IPS DF 6.9 (cell line): ENCODE results near the gene THSD4.

Experiments used
- DNase-seq: peaks from one replicate; pipeline ENCODE4 v3.0.0-alpha.2; 2013; ENCODE audit warnings: low read depth, low spot score
- H3K27ac ChIP-seq: one replicate; pipeline ENCODE4 v1.5.1; 2013; ENCODE audit warnings: low read length, control low read depth
- H3K27me3 ChIP-seq: 2 replicates; pipeline ENCODE4 v1.6.1; 2013; ENCODE audit warnings: mild to moderate bottlenecking, low read length; ENCODE audit not compliant: control insufficient read depth, insufficient read depth
- H3K36me3 ChIP-seq: 2 replicates; pipeline ENCODE4 v1.6.1; 2013; ENCODE audit warnings: low read length; ENCODE audit not compliant: control insufficient read depth, insufficient read depth
- H3K4me1 ChIP-seq: 2 replicates; pipeline ENCODE4 v1.6.1; 2013; ENCODE audit warnings: low read length; ENCODE audit not compliant: control insufficient read depth, insufficient read depth
- H3K4me3 ChIP-seq: 2 replicates; pipeline ENCODE4 v1.5.1; 2013; ENCODE audit warnings: mild to moderate bottlenecking, low read length
- H3K9me3 ChIP-seq: 2 replicates; pipeline ENCODE4 v1.6.1; 2013; ENCODE audit warnings: low read length, inconsistent platforms; ENCODE audit not compliant: control insufficient read depth, insufficient read depth
- WGBS: extraction: QIAGEN DNeasy Blood & Tissue Kit; methylation state at CpG from one replicate; pipeline ENCODE4 v1.1.7; 2013; ENCODE audit warnings: mixed read lengths, missing lambda C conversion rate; ENCODE audit not compliant: insufficient read length, insufficient coverage; 5-methylcytosine and 5-hydroxymethylcytosine counted together

The THSD4 gene

GRCh38 chr15:71250936-71251583 lies 135.8 kb downstream of the THSD4 start:
- no peaks in the 10 kb centered on the region for H3K27me3 ChIP-seq
- WGBS: no CpG with 5 or more reads among the region's 2 CpGs
- H3K4me3 ChIP-seq: no peak overlapping the region
- no peak for DNase-seq
- H3K9me3 ChIP-seq: no peaks in the 10 kb centered on the region
- no peaks in the 10 kb centered on the region for H3K4me1 ChIP-seq
- no peak overlapping the region for H3K27ac ChIP-seq
- H3K36me3 ChIP-seq: no peaks in the 10 kb centered on the region

GRCh38 chr15:71251584-71252043 lies 136.3 kb downstream of the THSD4 start:
- H3K9me3 ChIP-seq: no peaks in the 10 kb centered on the region
- no CpG with 5 or more reads among the region's 4 CpGs for WGBS

GRCh38 chr15:71252044-71252739 lies 136.9 kb downstream of the THSD4 start:
- Histone ChIP-seq H3K36me3 (no peaks in the 10 kb centered on the region), H3K4me1 (no peaks in the 10 kb centered on the region), H3K27me3 (no peaks in the 10 kb centered on the region), H3K27ac (no peak overlapping the region), H3K4me3 (no peak overlapping the region), H3K9me3 (no peaks in the 10 kb centered on the region)
- DNase-seq: no peak
- no CpG with 5 or more reads among the region's 6 CpGs for WGBS

More at GRCh38 chr15:71251584-71252043, 136.3 kb downstream of the THSD4 start:
- Histone ChIP-seq H3K4me1 (no peaks in the 10 kb centered on the region), H3K36me3 (no peaks in the 10 kb centered on the region), H3K4me3 (no peak overlapping the region), H3K27ac (no peak overlapping the region), H3K27me3 (no peaks in the 10 kb centered on the region)
- DNase-seq: no peak

GRCh38 chr15:71252740-71253047 lies 137.4 kb downstream of the THSD4 start:
- no peaks in the 10 kb centered on the region for H3K36me3 ChIP-seq
- no CpG with 5 or more reads among the region's 3 CpGs for WGBS
- H3K4me3 ChIP-seq: no peak overlapping the region
- no peaks in the 10 kb centered on the region for H3K9me3 ChIP-seq
- no peak for DNase-seq
- H3K27me3 ChIP-seq: no peaks in the 10 kb centered on the region
- no peak overlapping the region for H3K27ac ChIP-seq
- H3K4me1 ChIP-seq: no peaks in the 10 kb centered on the region

GRCh38 chr15:71254491-71254890 lies 139.2 kb downstream of the THSD4 start:
- no CpG with 5 or more reads among the region's 3 CpGs for WGBS
- H3K27ac ChIP-seq: no peak overlapping the region
- no peak overlapping the region for H3K4me3 ChIP-seq
- H3K36me3 ChIP-seq: no peaks in the 10 kb centered on the region
- DNase-seq: no peak
- H3K27me3 ChIP-seq: no peaks in the 10 kb centered on the region
- H3K4me1 ChIP-seq: no peaks in the 10 kb centered on the region
- no peaks in the 10 kb centered on the region for H3K9me3 ChIP-seq

- no peak overlapping the region for H3K27ac ChIP-seq
- no CpG with 5 or more reads among the region's 5 CpGs for WGBS
- H3K36me3 ChIP-seq: no peaks in the 10 kb centered on the region
Observed at GRCh38 chr15:71256934-71257664, 141.8 kb downstream of the THSD4 start.

GRCh38 chr15:71259866-71260265 lies 144.6 kb downstream of the THSD4 start:
- no peaks in the 10 kb centered on the region for H3K4me1 ChIP-seq
- H3K27me3 ChIP-seq: no peaks in the 10 kb centered on the region
- WGBS: no CpG with 5 or more reads among the region's 2 CpGs
- H3K4me3 ChIP-seq: no peak overlapping the region
- DNase-seq: no peak
- H3K9me3 ChIP-seq: no peaks in the 10 kb centered on the region; the same call in 1 of the 2 replicates
- no peaks in the 10 kb centered on the region for H3K36me3 ChIP-seq
- H3K27ac ChIP-seq: no peak overlapping the region

More at GRCh38 chr15:71256934-71257664, 141.8 kb downstream of the THSD4 start:
- DNase-seq: no peak
- Histone ChIP-seq H3K27me3 (no peaks in the 10 kb centered on the region), H3K4me1 (no peaks in the 10 kb centered on the region), H3K9me3 (no peaks in the 10 kb centered on the region), H3K4me3 (no peak overlapping the region)

GRCh38 chr15:71261418-71261817 lies 146.1 kb downstream of the THSD4 start:
- H3K27ac ChIP-seq: no peak overlapping the region
- H3K4me1 ChIP-seq: no peaks in the 10 kb centered on the region

GRCh38 chr15:71261909-71262308 lies 146.6 kb downstream of the THSD4 start:
- no peak for DNase-seq
- Histone ChIP-seq H3K36me3 (no peaks in the 10 kb centered on the region), H3K4me1 (no peaks in the 10 kb centered on the region), H3K27me3 (no peaks in the 10 kb centered on the region), H3K9me3 (no peaks in the 10 kb centered on the region; the same call in 1 of the 2 replicates), H3K27ac (no peak overlapping the region), H3K4me3 (no peak overlapping the region)
- no CpG with 5 or more reads among the region's 6 CpGs for WGBS

More at GRCh38 chr15:71261418-71261817, 146.1 kb downstream of the THSD4 start:
- no peaks in the 10 kb centered on the region; the same call in 1 of the 2 replicates for H3K9me3 ChIP-seq
- H3K36me3 ChIP-seq: no peaks in the 10 kb centered on the region
- H3K4me3 ChIP-seq: no peak overlapping the region
- WGBS: no CpG with 5 or more reads among the region's 2 CpGs
- H3K27me3 ChIP-seq: no peaks in the 10 kb centered on the region
- no peak for DNase-seq

GRCh38 chr15:71262599-71262998 lies 147.3 kb downstream of the THSD4 start:
- no peaks in the 10 kb centered on the region; the same call in 1 of the 2 replicates for H3K9me3 ChIP-seq
- no peak overlapping the region for H3K27ac ChIP-seq
- no peaks in the 10 kb centered on the region for H3K36me3 ChIP-seq
- no peaks in the 10 kb centered on the region for H3K4me1 ChIP-seq
- no peaks in the 10 kb centered on the region for H3K27me3 ChIP-seq
- no CpG with 5 or more reads among the region's 3 CpGs for WGBS
- no peak overlapping the region for H3K4me3 ChIP-seq
- no peak for DNase-seq
